ENCODE measurements around the gene KIAA0319L. TPM values are rescaled to one million over a fixed set of nuclear protein-coding genes. Genes with fewer than 3 reads are reported as not detected.
A peak's percentile ranks its signal among the peaks of the same experiment; 100 is the strongest.

The KIAA0319L gene
- total RNA-seq, 4 donors from 2014 or later, result 65.8 to 123 (median 111) TPM

GRCh38 chr1:35441926-35442579 lies 115.2 kb downstream of the KIAA0319L start:
- intact Hi-C loops (cut with DNase I), result loop anchor here (10.0 kb wide), 1 partner anchor 333 kb away; no protein-coding TSS in a partner anchor
- H3K36me3 ChIP-seq, result peaks cover 34 to 52% of the 10 kb centered on the region in 2 donors
- no peak for DNase-seq
- WGBS, 2 donors, result 70 to 82% methylated on average over 8 of the region's 8 CpGs
- no peaks in the 10 kb centered on the region for H3K27me3 ChIP-seq
- TF ChIP-seq POLR2A (IDR thresholded peaks at IDR 0.05) (no peak), CTCF (IDR thresholded peaks at IDR 0.05) (no peak)
- H3K4me3 ChIP-seq (replicated peaks in 1 of 3), result no peak overlapping the region
- H3K27ac ChIP-seq, result peak overlapping the region in 1 of 3 donors; percentile 26
- H3K4me1 ChIP-seq, result peaks cover 0 to 17% of the 10 kb centered on the region in 2 donors
- no peaks in the 10 kb centered on the region for H3K9me3 ChIP-seq

GRCh38 chr1:35439626-35440025 lies 117.6 kb downstream of the KIAA0319L start:
- intact Hi-C loops (cut with DNase I), result loop anchor here (10.0 kb wide), 1 partner anchor 335 kb away; no protein-coding TSS in a partner anchor
- no peak overlapping the region for H3K4me3 ChIP-seq (replicated peaks in 1 of 3)
- no peaks in the 10 kb centered on the region for H3K9me3 ChIP-seq
- peaks cover 0 to 17% of the 10 kb centered on the region in 2 donors for H3K4me1 ChIP-seq
- TF ChIP-seq CTCF (IDR thresholded peaks at IDR 0.05) (no peak), POLR2A (IDR thresholded peaks at IDR 0.05) (no peak)
- no peak for DNase-seq
- no peak overlapping the region for H3K27ac ChIP-seq
- peaks cover 47 to 67% of the 10 kb centered on the region in 2 donors for H3K36me3 ChIP-seq
- H3K27me3 ChIP-seq, result no peaks in the 10 kb centered on the region
- WGBS, 2 donors, result 97 to 100% methylated on average over 1 of the region's 1 CpG

- H3K27me3 ChIP-seq, result no peaks in the 10 kb centered on the region
- H3K9me3 ChIP-seq, result no peaks in the 10 kb centered on the region
- 96 to 97% methylated on average over 9 of the region's 9 CpGs for WGBS, 2 donors
- intact Hi-C loops (cut with DNase I), result no loop called here
- DNase-seq, result no peak
- no peak overlapping the region for H3K27ac ChIP-seq
- H3K36me3 ChIP-seq, result peaks cover 50 to 56% of the 10 kb centered on the region in 2 donors
- peaks cover 0 to 6% of the 10 kb centered on the region in 2 donors for H3K4me1 ChIP-seq
- no peak overlapping the region for H3K4me3 ChIP-seq (replicated peaks in 1 of 3)
- TF ChIP-seq CTCF (IDR thresholded peaks at IDR 0.05) (no peak), POLR2A (IDR thresholded peaks at IDR 0.05) (no peak)
These were observed 120.0 kb downstream of the KIAA0319L start for GRCh38 chr1:35437200-35437599.

- peaks cover 39 to 48% of the 10 kb centered on the region in 2 donors for H3K36me3 ChIP-seq
- H3K27ac ChIP-seq, result no peak overlapping the region
These were observed 121.1 kb downstream of the KIAA0319L start for GRCh38 chr1:35436078-35436477.

More at GRCh38 chr1:35436078-35436477, 121.1 kb downstream of the KIAA0319L start:
- TF ChIP-seq CTCF (IDR thresholded peaks at IDR 0.05), result no peak
- TF ChIP-seq POLR2A (IDR thresholded peaks at IDR 0.05), result no peak
- Histone ChIP-seq H3K9me3 (no peaks in the 10 kb centered on the region), H3K27me3 (no peaks in the 10 kb centered on the region), H3K4me1 (no peaks in the 10 kb centered on the region), H3K4me3 (replicated peaks in 1 of 3) (no peak overlapping the region)
- intact Hi-C loops (cut with DNase I), result no loop called here
- WGBS, 2 donors, result 86 to 94% methylated on average over 3 to 9 of the region's 10 CpGs
- no peak for DNase-seq

Data from thyroid gland (tissue), 4 donors.